ENCODE measurements around the gene TUB. TPM values are rescaled to one million over a fixed set of nuclear protein-coding genes. Genes with fewer than 3 reads are reported as not detected.

The TUB gene
- total RNA-seq, 1 experiment from 2014 or later = 3.3 TPM

DNA sequence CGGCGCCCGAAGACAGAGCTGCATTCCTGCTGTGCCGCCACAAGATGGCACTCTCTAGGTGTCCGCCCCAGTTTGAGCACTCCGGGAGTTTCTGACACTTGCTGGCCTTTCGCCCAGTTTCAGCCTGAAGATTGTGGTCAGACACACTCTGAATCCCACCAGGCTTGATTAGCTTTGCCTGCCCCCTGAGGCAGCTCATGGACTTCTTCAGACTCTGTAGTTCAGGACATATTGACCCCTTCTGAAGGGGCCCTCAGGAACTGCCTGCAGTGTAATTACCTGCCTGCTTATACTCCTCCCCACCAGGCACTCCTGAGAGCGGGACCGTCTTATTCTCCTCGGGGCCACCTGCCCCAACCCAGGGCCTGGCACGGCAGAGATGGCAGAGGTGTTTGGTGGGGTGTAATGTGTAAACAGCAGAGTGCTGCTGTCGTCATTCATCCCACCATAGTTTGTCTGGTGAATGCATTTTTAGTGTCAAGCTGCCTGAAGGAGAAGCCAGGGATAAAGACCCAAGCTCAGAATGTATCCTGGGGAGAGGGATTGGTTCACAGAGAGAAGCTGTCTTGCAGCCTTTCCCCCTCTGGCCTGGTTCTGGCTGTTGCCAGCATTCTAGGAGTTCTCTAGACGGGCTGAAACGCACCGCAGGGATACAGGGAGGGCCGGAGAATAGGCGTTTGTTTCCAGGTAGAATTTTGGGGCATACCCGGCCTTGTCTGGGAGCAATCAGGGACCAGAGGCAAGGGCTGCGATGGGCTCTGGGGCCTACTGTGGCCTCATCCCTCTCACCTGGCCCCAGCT lies 47.5 kb upstream of the TUB start:
- ChIA-PET POLR2A (ENCODE audit: unreplicated experiment) (interaction anchor here (0.8 kb wide), 1 partner anchor 156 kb away, joined by 4 read pairs; no protein-coding TSS in a partner anchor), CTCF (interaction anchor here (0.6 to 3.8 kb wide), 3 partner anchors 27 to 66 kb away, joined by 3 to 35 read pairs (median 4); no protein-coding TSS in a partner anchor)
- Histone ChIP-seq H3K9me2 (replicated peaks; ENCODE audit: low read length) (no peaks in the 10 kb centered on the region), H3K27ac (ENCODE audit: low read length) (no peak overlapping the region), H3F3A (ENCODE audit: low read length, unreplicated experiment) (no peaks in the 10 kb centered on the region), H2AFZ (ENCODE audit: low read length) (0 out of 2 replicates have a peak overlapping the region, but pooled peaks have one; percentile 34), H3K9me3 (ENCODE audit: low read length) (no peaks in the 10 kb centered on the region), H4K20me1 (ENCODE audit: low read length) (no peaks in the 10 kb centered on the region), H3K4me1 (ENCODE audit: insufficient read depth, low read length) (no peaks in the 10 kb centered on the region), H3K79me2 (ENCODE audit: low read length) (no peaks in the 10 kb centered on the region), H3K4me3 (ENCODE audit: low read length) (no peak overlapping the region), H3K4me2 (ENCODE audit: low read length) (0 out of 2 replicates have a peak overlapping the region, but pooled peaks have one; percentile 44), H3K36me3 (ENCODE audit: low read depth, low read length) (no peaks in the 10 kb centered on the region), H3K9ac (ENCODE audit: low read length) (no peak overlapping the region), H3K27me3 (ENCODE audit: low read length) (peaks cover 33% of the 10 kb centered on the region)
- intact Hi-C loops (cut with micrococcal nuclease) = loop anchor here (1.0 kb wide), 2 partner anchors 37 to 66 kb away; no protein-coding TSS in a partner anchor
- peak; percentile 69 for DNase-seq
- peak; percentile 85 for ATAC-seq
- TF ChIP-seq CTCF (conservative IDR thresholded peaks at IDR 0.05; ENCODE audit: low read depth, low read length) (peak; percentile 79), EZH2phosphoT487 (IDR thresholded peaks at IDR 0.05; ENCODE audit: borderline replicate concordance, low read length) (no peak), EZH2 (IDR thresholded peaks at IDR 0.05; ENCODE audit: low read length, unreplicated experiment) (no peak)
- BruUV-seq (replicated peaks) = no TSS peak

DNA sequence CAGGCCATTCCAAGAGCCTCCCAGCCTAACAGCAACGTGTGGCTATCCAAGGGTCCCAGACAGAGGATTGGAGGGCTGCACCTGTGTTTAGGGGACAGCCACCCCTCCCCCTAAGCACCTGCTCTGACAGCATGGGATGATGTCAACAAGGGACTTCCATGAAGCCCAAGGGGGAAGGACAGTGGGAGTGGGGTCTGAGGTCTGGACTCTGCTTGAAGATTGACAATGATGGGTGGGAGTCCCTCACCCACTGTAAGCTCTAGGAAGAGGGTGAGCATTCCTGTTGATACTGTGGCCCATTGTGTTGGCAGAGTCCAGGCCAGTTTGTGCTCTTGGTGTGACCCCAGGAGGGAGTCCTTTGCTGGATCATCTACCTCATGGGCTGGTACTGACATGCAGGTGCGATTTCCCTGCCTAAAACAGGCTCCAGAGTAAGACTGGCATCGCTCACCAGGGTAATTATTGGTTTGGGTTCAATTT lies 46.9 kb upstream of the TUB start:
- no peak overlapping the region for H3K27ac ChIP-seq (ENCODE audit: low read length)
- no peak overlapping the region for H3K4me3 ChIP-seq (ENCODE audit: low read length)
- H3K36me3 ChIP-seq (ENCODE audit: low read depth, low read length) = no peaks in the 10 kb centered on the region
- no peaks in the 10 kb centered on the region for H3K9me2 ChIP-seq (replicated peaks; ENCODE audit: low read length)
- no peaks in the 10 kb centered on the region for H3F3A ChIP-seq (ENCODE audit: low read length, unreplicated experiment)
- peaks cover 26% of the 10 kb centered on the region for H3K27me3 ChIP-seq (ENCODE audit: low read length)
- no peaks in the 10 kb centered on the region for H3K4me1 ChIP-seq (ENCODE audit: insufficient read depth, low read length)
- H3K4me2 ChIP-seq (ENCODE audit: low read length) = no peak overlapping the region
- ChIA-PET CTCF (interaction anchor here (3.8 kb wide), 1 partner anchor 65 kb away, joined by 35 read pairs; no protein-coding TSS in a partner anchor), POLR2A (ENCODE audit: unreplicated experiment) (no interaction called here)
- ATAC-seq = no peak
- DNase-seq = no peak
- no peaks in the 10 kb centered on the region for H3K79me2 ChIP-seq (ENCODE audit: low read length)
- H4K20me1 ChIP-seq (ENCODE audit: low read length) = no peaks in the 10 kb centered on the region
- no peaks in the 10 kb centered on the region for H3K9me3 ChIP-seq (ENCODE audit: low read length)
- no peak for TF ChIP-seq CTCF (conservative IDR thresholded peaks at IDR 0.05; ENCODE audit: low read depth, low read length)
- intact Hi-C loops (cut with micrococcal nuclease) = no loop called here
- BruUV-seq (replicated peaks) = no TSS peak
- no peak overlapping the region for H3K9ac ChIP-seq (ENCODE audit: low read length)
- no peak overlapping the region for H2AFZ ChIP-seq (ENCODE audit: low read length)
